HPDE6-E6E7 (cell line): Measurements from ENCODE around the gene IKBKE.

ENCODE experiments used
- DNase-seq: peaks from one replicate; pipeline ENCODE4 v3.0.0; 2011; ENCODE audit warnings: missing footprints; ENCODE audit errors: extremely low spot score

IKBKE gene

GRCh38 chr1:206496131-206496793 is 26.0 kb downstream of the IKBKE start:
- no peak for DNase-seq

GRCh38 chr1:206497363-206497762 is 27.1 kb downstream of the IKBKE start:
- DNase-seq = no peak

DNA sequence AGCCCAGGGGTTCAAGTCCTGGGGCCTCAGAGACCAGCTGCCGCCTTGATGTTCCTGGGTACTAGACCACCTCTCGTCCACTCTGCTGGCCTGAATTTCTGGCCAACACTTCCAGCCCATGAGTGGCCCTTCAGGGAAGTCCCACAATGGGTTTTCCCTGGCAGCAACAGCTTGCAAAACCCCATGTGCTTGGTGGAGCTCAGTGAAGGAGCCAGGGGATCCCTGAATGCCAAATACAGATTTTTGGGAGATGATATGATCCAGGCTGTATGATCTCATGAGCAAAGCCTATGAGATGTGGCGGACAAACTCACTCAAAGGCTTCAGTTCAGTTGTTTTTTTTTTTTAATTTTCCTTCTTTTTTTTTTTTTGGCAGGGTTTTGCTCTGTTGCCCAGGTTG is 27.5 kb downstream of the IKBKE start:
- DNase-seq = no peak

DNA sequence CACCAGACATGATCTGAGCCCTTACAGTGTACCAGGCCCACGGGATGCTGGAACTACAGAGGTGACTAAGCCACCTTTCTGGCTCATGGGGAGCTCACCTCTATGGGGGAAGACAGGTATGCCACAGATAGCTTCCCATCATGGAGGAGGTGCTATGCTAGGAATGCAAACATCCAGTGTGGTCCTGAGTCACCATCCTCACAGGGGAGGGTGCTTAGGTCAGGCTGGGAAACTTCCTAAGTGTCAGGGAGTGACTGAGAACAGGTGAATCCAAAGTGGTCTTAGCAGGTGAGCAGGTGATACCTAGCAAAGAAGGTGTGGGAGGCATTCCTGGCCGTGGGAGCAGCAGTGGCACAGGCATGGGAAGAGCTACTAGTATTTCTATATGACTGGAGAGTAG is 28.4 kb downstream of the IKBKE start:
- peak; percentile 57 for DNase-seq

GRCh38 chr1:206500046-206500445 is 29.8 kb downstream of the IKBKE start:
- DNase-seq = no peak

- no peak for DNase-seq
Measured at GRCh38 chr1:206501881-206502280, 31.6 kb downstream of the IKBKE start.

DNA sequence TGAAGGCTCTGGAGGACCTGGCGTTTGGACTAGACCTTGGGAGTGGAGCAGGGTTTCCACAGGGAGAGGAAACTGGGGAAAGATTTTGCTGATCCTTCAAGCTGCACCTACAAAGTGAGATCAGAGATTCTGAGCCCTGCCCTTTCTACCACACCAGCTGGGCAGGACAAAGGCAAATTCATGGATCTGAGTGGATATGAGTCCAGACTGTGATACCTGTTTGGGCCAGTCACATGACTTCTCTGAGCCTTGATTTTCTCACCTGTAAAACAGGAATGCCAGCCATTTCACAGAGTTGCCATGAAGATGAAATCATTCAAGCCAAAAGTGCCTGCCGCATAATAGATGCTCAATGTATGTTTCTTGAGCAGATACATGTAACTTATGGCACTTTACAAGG is 32.1 kb downstream of the IKBKE start:
- DNase-seq = no peak

- DNase-seq = no peak
Measured at GRCh38 chr1:206502812-206503211, 32.5 kb downstream of the IKBKE start.

GRCh38 chr1:206503591-206504362 is 33.5 kb downstream of the IKBKE start:
- DNase-seq = peak; percentile 68

- DNase-seq = no peak
Measured at GRCh38 chr1:206504363-206504713, 34.1 kb downstream of the IKBKE start.

DNA sequence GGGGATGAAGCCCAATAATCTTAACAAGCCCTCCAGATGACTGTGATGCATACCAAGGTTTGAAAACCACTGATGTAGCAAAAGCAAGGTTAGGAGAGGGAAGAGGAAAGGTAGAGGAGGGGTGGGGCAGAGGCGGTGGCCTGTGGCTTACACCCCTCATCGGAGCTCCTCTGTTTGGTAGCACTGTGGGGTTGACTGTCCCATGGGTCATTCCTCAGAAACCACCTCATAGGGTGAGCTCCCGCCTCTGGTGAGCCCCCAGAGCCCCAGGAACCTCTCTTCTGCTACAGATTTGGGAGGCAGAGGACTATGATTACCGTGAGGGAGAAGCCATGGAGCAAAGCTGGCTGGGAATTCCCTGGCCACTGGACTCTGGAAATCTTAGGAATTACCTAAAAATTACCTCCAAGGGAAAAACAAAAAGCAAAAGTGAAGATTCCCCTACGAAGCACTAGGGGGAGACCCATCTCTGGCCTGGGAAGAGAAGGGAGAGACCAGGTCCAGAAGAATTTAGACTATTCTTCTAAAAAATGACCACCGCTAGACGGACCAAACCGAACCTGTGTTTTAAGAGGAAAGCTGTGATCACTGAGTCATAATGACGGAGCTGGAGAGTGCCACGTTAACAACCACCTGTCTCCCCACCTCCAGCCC is 35.6 kb downstream of the IKBKE start:
- DNase-seq = no peak

DNA sequence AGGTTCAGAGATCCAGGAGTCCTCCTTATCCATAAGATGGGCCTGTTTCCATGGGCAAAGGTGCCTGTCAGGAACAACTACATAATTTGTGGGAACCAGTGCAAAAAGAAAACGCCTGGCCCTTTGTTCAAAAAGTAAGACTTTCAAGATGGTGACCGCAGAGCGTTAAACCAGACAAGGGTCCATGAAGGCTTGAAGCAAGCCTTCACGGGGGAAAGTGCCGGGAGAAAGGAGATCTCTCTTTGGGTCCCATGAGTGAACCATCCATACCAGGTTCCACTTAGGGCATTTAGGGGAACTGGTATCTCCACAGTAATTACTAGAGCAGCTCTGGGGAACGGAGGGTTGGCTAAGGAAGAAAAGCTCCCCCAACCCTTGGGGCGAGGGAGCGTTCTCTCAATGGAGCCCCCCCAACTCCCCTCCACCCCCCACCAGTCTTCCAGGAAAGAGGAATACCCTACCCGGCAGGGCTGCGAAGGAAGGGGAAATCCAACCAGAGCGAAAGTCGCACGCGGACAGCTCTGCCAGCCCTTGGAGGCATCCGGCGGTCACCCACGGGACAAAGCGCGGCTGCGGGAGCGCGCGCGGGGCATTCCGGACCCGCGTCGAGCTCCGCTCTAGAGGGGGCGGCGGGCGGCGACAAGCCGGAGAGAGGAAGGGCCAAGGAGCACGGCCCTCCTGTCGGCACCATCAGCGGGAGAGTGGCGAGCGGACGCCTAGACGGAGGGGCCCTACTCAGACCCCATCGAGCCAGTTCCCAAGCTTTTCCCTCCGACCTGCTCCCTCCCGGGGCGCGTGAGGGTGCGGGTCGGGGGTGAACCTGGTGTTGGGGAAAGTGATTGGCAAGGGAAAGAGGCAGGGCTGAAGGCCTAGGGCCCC is 36.4 kb downstream of the IKBKE start:
- DNase-seq = no peak

- DNase-seq = peak; percentile 76
Measured at GRCh38 chr1:206507284-206508129, 37.2 kb downstream of the IKBKE start, which contains the start of gene RASSF5. RASSF5 (plus strand) TSS chr1:206507531; CDS start chr1:206507603, 72 bp downstream.

GRCh38 chr1:206508130-206508889 is 38.0 kb downstream of the IKBKE start:
- no peak for DNase-seq

DNA sequence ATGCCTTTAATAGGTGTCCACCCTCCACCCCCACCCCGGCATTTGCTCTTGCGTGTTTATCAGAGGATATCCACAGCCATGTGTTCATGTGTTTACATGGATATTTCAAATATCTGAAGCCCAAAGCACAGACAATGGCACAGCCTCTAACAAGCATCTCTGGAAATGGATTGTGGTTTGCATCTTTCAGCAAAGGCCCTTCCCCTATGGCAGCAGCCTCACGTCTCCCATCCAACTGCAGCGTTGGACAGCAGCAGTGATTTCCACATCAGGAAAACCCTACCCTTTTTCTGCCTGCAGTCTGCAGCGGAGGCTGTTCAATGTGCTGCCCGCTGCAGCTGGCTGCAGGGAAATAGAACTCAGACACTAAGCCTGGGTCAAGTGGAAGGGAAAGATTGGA is 38.7 kb downstream of the IKBKE start:
- no peak for DNase-seq

DNA sequence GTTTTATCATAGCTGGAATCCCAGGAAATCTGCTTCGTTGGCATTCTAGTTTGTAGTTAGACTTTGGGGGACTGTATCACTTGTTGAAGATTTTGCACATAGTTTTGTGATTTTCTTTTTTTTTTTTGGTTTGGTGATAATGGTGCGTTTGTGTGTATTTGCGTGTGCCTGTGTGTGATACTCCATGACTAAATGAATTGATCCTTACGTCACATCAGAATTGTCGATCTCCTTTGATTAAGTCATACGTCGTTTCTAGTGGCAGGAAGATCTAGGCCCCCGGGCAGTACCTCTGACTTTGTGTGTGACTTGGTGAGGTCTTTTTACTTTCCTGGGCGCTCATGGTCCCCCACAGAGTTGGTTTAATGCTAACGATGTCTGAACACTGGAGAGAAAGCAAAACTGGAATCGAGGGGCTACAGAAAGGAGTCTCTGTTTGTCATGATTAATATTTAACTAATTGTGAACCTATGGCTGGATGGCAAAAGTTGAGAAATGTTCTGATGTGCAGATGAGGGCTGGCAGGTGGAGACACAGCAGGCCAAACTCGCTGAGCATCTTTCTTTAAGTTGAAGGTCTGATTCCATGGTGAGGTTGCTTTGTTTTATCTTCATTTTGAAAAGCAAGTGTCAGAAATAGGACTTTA is 39.5 kb downstream of the IKBKE start:
- no peak for DNase-seq

DNA sequence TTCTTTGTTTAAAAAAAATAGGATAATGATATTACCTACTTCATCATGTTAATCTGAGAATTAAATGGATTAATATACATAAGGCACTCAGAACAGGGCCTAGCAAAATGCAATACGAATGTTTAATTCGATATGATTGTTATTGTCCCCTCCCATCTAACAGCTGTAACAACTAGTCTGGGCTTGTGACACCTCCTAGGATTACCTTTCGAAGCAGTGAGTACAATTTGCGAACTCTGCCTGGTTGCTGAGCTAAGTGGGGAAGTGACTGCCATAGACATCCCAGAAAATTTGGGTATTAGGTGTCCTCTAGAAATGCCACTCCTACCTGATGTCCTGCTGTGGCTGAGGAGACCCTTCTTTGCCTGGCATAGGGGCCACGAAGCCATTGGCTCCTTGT is 40.1 kb downstream of the IKBKE start:
- no peak for DNase-seq

DNA sequence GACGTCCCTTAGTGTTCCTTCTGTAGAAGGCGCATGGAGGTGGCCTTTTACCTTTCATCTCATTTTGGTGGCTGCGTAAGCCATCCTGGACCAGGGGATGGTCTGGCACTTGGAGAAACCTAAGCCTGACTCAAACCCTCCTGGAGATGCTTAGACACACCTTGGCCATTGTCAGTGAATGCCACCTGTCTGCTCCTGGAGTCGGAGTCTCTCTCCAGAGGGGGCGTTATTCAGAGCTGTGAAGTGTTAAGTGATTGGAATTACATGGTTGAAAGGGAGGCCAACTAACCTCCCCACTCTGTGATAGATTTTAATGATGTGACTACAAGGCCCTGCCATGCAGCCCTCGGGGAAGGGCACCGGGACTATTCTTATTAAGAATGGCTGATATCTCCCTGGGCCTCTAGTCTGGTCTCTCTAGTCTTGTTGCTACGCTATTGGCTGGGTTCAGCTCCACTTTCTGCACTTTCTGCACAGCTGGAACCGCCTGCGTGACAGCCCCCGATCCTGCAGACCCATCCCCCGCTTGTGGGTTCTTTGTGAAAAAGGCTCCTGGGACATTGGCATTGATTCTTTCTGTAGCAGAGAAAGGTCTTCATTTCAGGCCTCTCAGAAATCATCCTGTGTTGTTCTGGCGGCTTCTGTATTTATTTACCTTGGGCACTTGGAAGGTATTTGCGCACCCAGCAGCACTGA is 41.2 kb downstream of the IKBKE start:
- DNase-seq = no peak
